Measurements from ENCODE around the gene RIMS1.

- no peak for TF ChIP-seq CTCF (IDR thresholded peaks at IDR 0.05)
- TF ChIP-seq POLR2A (IDR thresholded peaks at IDR 0.05) = no peak
Measured at GRCh38 chr6:72272958-72273357, 386.6 kb downstream of the RIMS1 start.

Measured in adrenal gland (tissue), 5 donors.